ENCODE results near the gene SLIT1.
"Not testable (repeated sequence)": the region's sequence is repeated elsewhere in the genome, so short reads cannot be mapped to it uniquely, and the experiment has no call there.

SLIT1 gene

GRCh38 chr10:97090644-97091043 lies 95.1 kb downstream of the SLIT1 start:
- Histone ChIP-seq H3K27ac (ENCODE audit: low read depth, low read length) (no peak overlapping the region), H3K27me3 (ENCODE audit: control insufficient read depth in 1 of 2, insufficient read depth in 2 of 2, low read length in 2 of 2) (peaks cover 0 to 13% of the 10 kb centered on the region in 2 donors), H3K9me3 (ENCODE audit: control insufficient read depth in 1 of 2, low read length in 2 of 2) (no peaks in the 10 kb centered on the region)

GRCh38 chr10:97090035-97090434 lies 95.7 kb downstream of the SLIT1 start:
- no peak overlapping the region for H3K9ac ChIP-seq (ENCODE audit: low read depth in 1 of 2, low read length in 2 of 2)
- H3K9me3 ChIP-seq (ENCODE audit: control insufficient read depth in 1 of 2, low read length in 2 of 2): no peaks in the 10 kb centered on the region
- no peak overlapping the region for H3K4me3 ChIP-seq (ENCODE audit: low read depth in 1 of 2, low read length in 2 of 2)
- H3K27ac ChIP-seq (ENCODE audit: low read depth, low read length): no peak overlapping the region
- no peaks in the 10 kb centered on the region for H3K4me1 ChIP-seq (ENCODE audit: control insufficient read depth in 1 of 2, insufficient read depth in 2 of 2, low read length in 2 of 2)
- peaks cover 0 to 13% of the 10 kb centered on the region in 2 donors for H3K27me3 ChIP-seq (ENCODE audit: control insufficient read depth in 1 of 2, insufficient read depth in 2 of 2, low read length in 2 of 2)
- H3K36me3 ChIP-seq (ENCODE audit: control insufficient read depth in 1 of 2, insufficient read depth in 2 of 2, low read length in 2 of 2): no peaks in the 10 kb centered on the region

More at GRCh38 chr10:97090644-97091043, 95.1 kb downstream of the SLIT1 start:
- Histone ChIP-seq H3K4me1 (ENCODE audit: control insufficient read depth in 1 of 2, insufficient read depth in 2 of 2, low read length in 2 of 2) (no peaks in the 10 kb centered on the region), H3K36me3 (ENCODE audit: control insufficient read depth in 1 of 2, insufficient read depth in 2 of 2, low read length in 2 of 2) (no peaks in the 10 kb centered on the region), H3K4me3 (ENCODE audit: low read depth in 1 of 2, low read length in 2 of 2) (no peak overlapping the region), H3K9ac (ENCODE audit: low read depth in 1 of 2, low read length in 2 of 2) (no peak overlapping the region)

- Histone ChIP-seq H3K27ac (ENCODE audit: low read depth, low read length) (no peak overlapping the region), H3K9me3 (ENCODE audit: control insufficient read depth in 1 of 2, low read length in 2 of 2) (no peaks in the 10 kb centered on the region), H3K9ac (ENCODE audit: low read depth in 1 of 2, low read length in 2 of 2) (no peak overlapping the region), H3K4me1 (ENCODE audit: control insufficient read depth in 1 of 2, insufficient read depth in 2 of 2, low read length in 2 of 2) (no peaks in the 10 kb centered on the region), H3K4me3 (ENCODE audit: low read depth in 1 of 2, low read length in 2 of 2) (no peak overlapping the region), H3K27me3 (ENCODE audit: control insufficient read depth in 1 of 2, insufficient read depth in 2 of 2, low read length in 2 of 2) (peaks cover 0 to 13% of the 10 kb centered on the region in 2 donors), H3K36me3 (ENCODE audit: control insufficient read depth in 1 of 2, insufficient read depth in 2 of 2, low read length in 2 of 2) (no peaks in the 10 kb centered on the region)
Measured at GRCh38 chr10:97089209-97089870, 96.4 kb downstream of the SLIT1 start.

DNA sequence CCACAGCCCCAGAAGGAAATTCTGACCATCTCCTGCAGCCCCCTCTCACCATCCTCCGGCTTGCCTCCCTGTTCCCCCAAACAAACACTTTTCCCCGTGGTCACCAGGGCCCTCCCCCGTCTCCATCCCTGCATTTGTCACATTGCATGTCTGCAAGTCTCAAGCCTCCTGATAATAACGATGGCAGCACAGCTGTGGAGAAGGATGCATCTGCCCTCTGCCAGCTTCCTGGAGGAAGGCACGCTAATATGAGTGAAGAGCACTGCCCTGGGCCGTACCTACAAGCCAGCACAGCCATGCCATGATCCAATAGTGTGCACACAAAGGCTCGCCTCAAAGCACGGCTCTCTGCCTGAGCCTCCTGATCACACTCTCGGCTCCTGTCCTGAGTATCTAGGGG lies 98.5 kb downstream of the SLIT1 start:
- Histone ChIP-seq H3K27ac (ENCODE audit: low read depth, low read length) (no peak overlapping the region), H3K9me3 (ENCODE audit: control insufficient read depth in 1 of 2, low read length in 2 of 2) (no peaks in the 10 kb centered on the region), H3K4me3 (ENCODE audit: low read depth in 1 of 2, low read length in 2 of 2) (no peak overlapping the region), H3K9ac (ENCODE audit: low read depth in 1 of 2, low read length in 2 of 2) (no peak overlapping the region), H3K27me3 (ENCODE audit: control insufficient read depth in 1 of 2, insufficient read depth in 2 of 2, low read length in 2 of 2) (peaks cover 0 to 8% of the 10 kb centered on the region in 2 donors), H3K4me1 (ENCODE audit: control insufficient read depth in 1 of 2, insufficient read depth in 2 of 2, low read length in 2 of 2) (no peaks in the 10 kb centered on the region), H3K36me3 (ENCODE audit: control insufficient read depth in 1 of 2, insufficient read depth in 2 of 2, low read length in 2 of 2) (no peaks in the 10 kb centered on the region)

DNA sequence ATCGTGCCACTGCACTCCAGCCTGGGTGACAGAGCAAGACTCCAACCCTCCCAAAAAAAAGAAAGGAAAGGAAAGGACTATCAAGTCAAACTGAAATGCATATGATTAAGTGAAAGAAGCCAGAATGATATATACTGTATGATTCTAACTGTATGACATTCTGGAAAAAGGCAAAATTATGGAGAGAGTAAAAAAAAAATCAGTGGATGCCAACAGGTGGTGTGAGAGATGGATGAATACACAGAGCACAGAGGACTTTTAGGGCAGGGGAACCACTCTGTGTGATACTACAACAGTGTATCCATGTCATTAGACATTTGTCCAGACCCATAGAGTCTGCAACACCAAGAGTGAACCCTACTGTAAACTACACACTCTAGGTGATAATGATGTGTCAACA lies 99.2 kb downstream of the SLIT1 start:
- Histone ChIP-seq H3K9me3 (ENCODE audit: control insufficient read depth in 1 of 2, low read length in 2 of 2) (no peaks in the 10 kb centered on the region), H3K27me3 (ENCODE audit: control insufficient read depth in 1 of 2, insufficient read depth in 2 of 2, low read length in 2 of 2) (peaks cover 0 to 8% of the 10 kb centered on the region in 2 donors), H3K36me3 (ENCODE audit: control insufficient read depth in 1 of 2, insufficient read depth in 2 of 2, low read length in 2 of 2) (no peaks in the 10 kb centered on the region), H3K9ac (ENCODE audit: low read depth in 1 of 2, low read length in 2 of 2) (no peak overlapping the region), H3K4me3 (ENCODE audit: low read depth in 1 of 2, low read length in 2 of 2) (no peak overlapping the region), H3K4me1 (ENCODE audit: control insufficient read depth in 1 of 2, insufficient read depth in 2 of 2, low read length in 2 of 2) (no peaks in the 10 kb centered on the region), H3K27ac (ENCODE audit: low read depth, low read length) (no peak overlapping the region)

DNA sequence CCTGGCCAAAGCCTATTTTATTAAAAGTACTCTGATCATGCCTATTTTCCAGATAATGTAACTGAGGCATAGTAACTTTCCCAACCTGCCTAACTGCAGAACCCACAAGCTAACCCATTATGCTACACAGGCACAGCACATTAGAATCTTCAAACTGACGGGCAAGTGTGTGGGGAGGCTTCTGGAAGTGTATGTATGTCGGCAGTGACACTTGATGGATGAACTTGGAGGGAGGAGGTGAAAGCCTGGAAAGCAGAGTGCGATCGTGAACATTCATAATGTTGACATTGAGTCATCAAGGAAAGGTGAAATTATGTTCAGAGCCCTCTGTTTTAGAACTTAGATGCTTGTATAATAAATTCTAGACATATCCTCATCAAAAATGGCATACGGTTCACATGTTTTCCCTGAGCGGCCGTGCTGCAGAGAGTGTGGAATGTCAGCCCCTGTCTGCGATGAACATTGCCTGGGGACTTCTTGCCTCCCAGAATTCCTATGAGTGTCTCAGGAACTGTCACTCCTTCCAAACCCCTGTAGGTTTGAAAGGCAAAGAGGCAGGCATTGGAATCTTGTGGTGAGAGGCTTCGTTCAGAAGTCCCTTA lies 102.4 kb downstream of the SLIT1 start:
- Histone ChIP-seq H3K27me3 (ENCODE audit: control insufficient read depth in 1 of 2, insufficient read depth in 2 of 2, low read length in 2 of 2) (peaks cover 0 to 7% of the 10 kb centered on the region in 2 donors), H3K36me3 (ENCODE audit: control insufficient read depth in 1 of 2, insufficient read depth in 2 of 2, low read length in 2 of 2) (no peaks in the 10 kb centered on the region), H3K4me1 (ENCODE audit: control insufficient read depth in 1 of 2, insufficient read depth in 2 of 2, low read length in 2 of 2) (no peaks in the 10 kb centered on the region), H3K27ac (ENCODE audit: low read depth, low read length) (no peak overlapping the region), H3K9ac (ENCODE audit: low read depth in 1 of 2, low read length in 2 of 2) (no peak overlapping the region), H3K9me3 (ENCODE audit: control insufficient read depth in 1 of 2, low read length in 2 of 2) (no peaks in the 10 kb centered on the region), H3K4me3 (ENCODE audit: low read depth in 1 of 2, low read length in 2 of 2) (no peak overlapping the region)

- not testable (repeated sequence) for H3K27ac ChIP-seq (ENCODE audit: low read depth, low read length); H3K9ac ChIP-seq (ENCODE audit: low read depth in 1 of 2, low read length in 2 of 2); H3K27me3 ChIP-seq (ENCODE audit: control insufficient read depth in 1 of 2, insufficient read depth in 2 of 2, low read length in 2 of 2); H3K4me1 ChIP-seq (ENCODE audit: control insufficient read depth in 1 of 2, insufficient read depth in 2 of 2, low read length in 2 of 2); H3K4me3 ChIP-seq (ENCODE audit: low read depth in 1 of 2, low read length in 2 of 2); H3K36me3 ChIP-seq (ENCODE audit: control insufficient read depth in 1 of 2, insufficient read depth in 2 of 2, low read length in 2 of 2); H3K9me3 ChIP-seq (ENCODE audit: control insufficient read depth in 1 of 2, low read length in 2 of 2)
Measured at GRCh38 chr10:97082575-97082974, 103.2 kb downstream of the SLIT1 start.

- no peak overlapping the region for H3K27ac ChIP-seq (ENCODE audit: low read depth, low read length)
- H3K4me3 ChIP-seq (ENCODE audit: low read depth in 1 of 2, low read length in 2 of 2): no peak overlapping the region
- no peak overlapping the region for H3K9ac ChIP-seq (ENCODE audit: low read depth in 1 of 2, low read length in 2 of 2)
- no peaks in the 10 kb centered on the region for H3K36me3 ChIP-seq (ENCODE audit: control insufficient read depth in 1 of 2, insufficient read depth in 2 of 2, low read length in 2 of 2)
- no peaks in the 10 kb centered on the region for H3K9me3 ChIP-seq (ENCODE audit: control insufficient read depth in 1 of 2, low read length in 2 of 2)
- H3K4me1 ChIP-seq (ENCODE audit: control insufficient read depth in 1 of 2, insufficient read depth in 2 of 2, low read length in 2 of 2): no peaks in the 10 kb centered on the region
- H3K27me3 ChIP-seq (ENCODE audit: control insufficient read depth in 1 of 2, insufficient read depth in 2 of 2, low read length in 2 of 2): peaks cover 0 to 3% of the 10 kb centered on the region in 2 donors
Measured at GRCh38 chr10:97081621-97082235, 104.0 kb downstream of the SLIT1 start.

DNA sequence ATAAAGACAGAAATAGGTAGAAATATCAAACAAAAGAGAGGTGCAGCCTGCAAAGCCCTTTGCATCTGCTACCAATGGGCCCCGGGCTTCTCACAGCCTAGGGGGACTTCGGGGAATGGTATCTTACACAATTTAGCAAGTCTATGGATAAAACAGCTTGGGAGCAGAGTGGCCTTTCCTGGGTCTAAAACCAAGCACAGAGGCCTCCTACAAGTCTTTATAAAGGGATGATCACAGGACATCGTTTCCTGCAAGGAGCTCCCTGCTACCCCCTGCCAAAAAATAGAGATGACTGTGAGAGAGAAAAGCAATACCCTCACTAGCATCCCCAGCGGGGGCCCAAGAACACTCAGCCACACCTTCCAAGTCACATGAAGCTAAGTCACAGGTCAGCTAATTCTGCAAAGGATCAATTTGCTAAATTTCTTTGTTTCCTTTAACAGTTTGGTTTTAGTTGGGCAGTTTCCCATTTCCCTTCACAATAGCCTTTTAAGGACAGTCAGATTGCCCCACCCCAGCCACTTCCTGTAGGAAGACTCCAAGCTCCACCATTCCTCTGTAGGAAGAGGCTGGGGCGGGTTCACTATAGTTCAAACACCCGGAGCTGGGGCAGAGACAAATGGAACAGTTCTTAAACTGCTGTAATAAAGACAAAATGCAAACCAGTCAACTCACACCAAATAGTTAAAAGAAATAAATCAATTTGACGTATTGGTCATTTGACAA lies 105.5 kb downstream of the SLIT1 start:
- no peak overlapping the region for H3K4me3 ChIP-seq (ENCODE audit: low read depth in 1 of 2, low read length in 2 of 2)
- H3K9me3 ChIP-seq (ENCODE audit: control insufficient read depth in 1 of 2, low read length in 2 of 2): no peaks in the 10 kb centered on the region
- peaks cover 0 to 9% of the 10 kb centered on the region in 2 donors for H3K27me3 ChIP-seq (ENCODE audit: control insufficient read depth in 1 of 2, insufficient read depth in 2 of 2, low read length in 2 of 2)
- H3K4me1 ChIP-seq (ENCODE audit: control insufficient read depth in 1 of 2, insufficient read depth in 2 of 2, low read length in 2 of 2): no peaks in the 10 kb centered on the region
- no peaks in the 10 kb centered on the region for H3K36me3 ChIP-seq (ENCODE audit: control insufficient read depth in 1 of 2, insufficient read depth in 2 of 2, low read length in 2 of 2)
- H3K9ac ChIP-seq (ENCODE audit: low read depth in 1 of 2, low read length in 2 of 2): no peak overlapping the region
- H3K27ac ChIP-seq (ENCODE audit: low read depth, low read length): no peak overlapping the region

GRCh38 chr10:97079448-97079847 lies 106.3 kb downstream of the SLIT1 start:
- Histone ChIP-seq H3K36me3 (ENCODE audit: control insufficient read depth in 1 of 2, insufficient read depth in 2 of 2, low read length in 2 of 2) (no peaks in the 10 kb centered on the region), H3K27ac (ENCODE audit: low read depth, low read length) (no peak overlapping the region), H3K9me3 (ENCODE audit: control insufficient read depth in 1 of 2, low read length in 2 of 2) (no peaks in the 10 kb centered on the region), H3K27me3 (ENCODE audit: control insufficient read depth in 1 of 2, insufficient read depth in 2 of 2, low read length in 2 of 2) (peaks cover 0 to 9% of the 10 kb centered on the region in 2 donors), H3K9ac (ENCODE audit: low read depth in 1 of 2, low read length in 2 of 2) (no peak overlapping the region), H3K4me3 (ENCODE audit: low read depth in 1 of 2, low read length in 2 of 2) (no peak overlapping the region), H3K4me1 (ENCODE audit: control insufficient read depth in 1 of 2, insufficient read depth in 2 of 2, low read length in 2 of 2) (no peaks in the 10 kb centered on the region)
